Measurements from ENCODE around the gene PSG5.

DNA sequence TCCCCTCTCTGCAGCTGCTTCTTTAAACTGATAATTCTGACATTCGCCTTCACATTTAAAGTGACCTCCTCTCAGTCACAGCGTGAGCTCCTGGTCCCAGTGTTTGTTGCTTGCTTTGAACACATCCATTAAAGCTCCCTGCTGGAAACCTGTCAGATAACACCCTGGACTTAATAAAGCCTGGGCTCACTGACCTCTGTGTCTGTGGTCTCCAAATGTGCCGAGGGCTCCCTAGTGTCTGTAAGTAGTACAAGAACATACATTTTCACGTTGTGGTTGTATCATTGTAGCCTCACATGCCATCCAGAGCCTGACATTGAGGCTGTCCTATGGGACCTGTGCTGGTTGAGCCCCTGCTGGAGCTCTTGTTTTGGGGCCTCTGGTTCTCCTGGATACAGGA is 21.7 kb upstream of the PSG5 start:
- TF ChIP-seq, protein P1, sequence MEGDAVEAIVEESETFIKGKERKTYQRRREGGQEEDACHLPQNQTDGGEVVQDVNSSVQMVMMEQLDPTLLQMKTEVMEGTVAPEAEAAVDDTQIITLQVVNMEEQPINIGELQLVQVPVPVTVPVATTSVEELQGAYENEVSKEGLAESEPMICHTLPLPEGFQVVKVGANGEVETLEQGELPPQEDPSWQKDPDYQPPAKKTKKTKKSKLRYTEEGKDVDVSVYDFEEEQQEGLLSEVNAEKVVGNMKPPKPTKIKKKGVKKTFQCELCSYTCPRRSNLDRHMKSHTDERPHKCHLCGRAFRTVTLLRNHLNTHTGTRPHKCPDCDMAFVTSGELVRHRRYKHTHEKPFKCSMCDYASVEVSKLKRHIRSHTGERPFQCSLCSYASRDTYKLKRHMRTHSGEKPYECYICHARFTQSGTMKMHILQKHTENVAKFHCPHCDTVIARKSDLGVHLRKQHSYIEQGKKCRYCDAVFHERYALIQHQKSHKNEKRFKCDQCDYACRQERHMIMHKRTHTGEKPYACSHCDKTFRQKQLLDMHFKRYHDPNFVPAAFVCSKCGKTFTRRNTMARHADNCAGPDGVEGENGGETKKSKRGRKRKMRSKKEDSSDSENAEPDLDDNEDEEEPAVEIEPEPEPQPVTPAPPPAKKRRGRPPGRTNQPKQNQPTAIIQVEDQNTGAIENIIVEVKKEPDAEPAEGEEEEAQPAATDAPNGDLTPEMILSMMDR (IDR thresholded peaks at IDR 0.05): no peak
- no peak for TF ChIP-seq POLR2AphosphoS5 (IDR thresholded peaks at IDR 0.05)

Data from prostate gland (tissue), 2 donors.